GM23248 (cell line): ENCODE results near the gene TCEAL1. TPM values are rescaled to one million over a fixed set of nuclear protein-coding genes. Genes with fewer than 3 reads are reported as not detected.
A peak's percentile ranks its signal among the peaks of the same experiment; 100 is the strongest.
"Not testable (repeated sequence)": the region's sequence is repeated elsewhere in the genome, so short reads cannot be mapped to it uniquely, and the experiment has no call there.

Experiments
- DNase-seq: peaks from one replicate; pipeline ENCODE4 v3.0.0-alpha.2; 2015
- H2AFZ ChIP-seq: fragments of 200-600 bp; sonication (generic); 2 replicates; pipeline ENCODE4 v1.6.1; 2016; ENCODE audit warnings: antibody characterized with exemption
- H3F3A ChIP-seq: fragments of 200-600 bp; sonication (generic); 2 replicates; pipeline ENCODE4 v1.6.1; 2016; ENCODE audit warnings: mild to moderate bottlenecking, antibody characterized with exemption, mixed run types; ENCODE audit not compliant: insufficient read depth
- H3K27ac ChIP-seq: fragments of 200-600 bp; sonication (generic); 2 replicates; pipeline ENCODE4 v1.5.1; 2016; ENCODE audit warnings: mild to moderate bottlenecking
- H3K27me3 ChIP-seq: fragments of 200-600 bp; sonication (generic); replicated peaks from 2 replicates; pipeline ENCODE4 v1.6.1; 2016; ENCODE audit warnings: mild to moderate bottlenecking; ENCODE audit not compliant: insufficient read depth
- H3K36me3 ChIP-seq: fragments of 200-600 bp; sonication (generic); 2 replicates; pipeline ENCODE4 v1.6.1; 2016; ENCODE audit warnings: low read depth, mild to moderate bottlenecking
- H3K4me1 ChIP-seq: fragments of 200-600 bp; sonication (generic); 2 replicates; pipeline ENCODE4 v1.6.1; 2016; ENCODE audit warnings: mild to moderate bottlenecking; ENCODE audit not compliant: insufficient read depth
- H3K4me2 ChIP-seq: fragments of 200-600 bp; sonication (generic); one replicate; pipeline ENCODE4 v1.6.1; 2016; ENCODE audit warnings: mild to moderate bottlenecking; ENCODE audit not compliant: unreplicated experiment
- H3K4me3 ChIP-seq: fragments of 200-600 bp; sonication (generic); 2 replicates; pipeline ENCODE4 v1.5.1; 2016; ENCODE audit warnings: mild to moderate bottlenecking
- H3K79me2 ChIP-seq: fragments of 200-600 bp; sonication (generic); 2 replicates; pipeline ENCODE4 v1.6.1; 2016; ENCODE audit warnings: mild to moderate bottlenecking; ENCODE audit not compliant: insufficient read depth
- H3K9ac ChIP-seq: fragments of 200-600 bp; sonication (generic); 2 replicates; pipeline ENCODE4 v1.6.1; 2016; ENCODE audit warnings: mild to moderate bottlenecking
- H3K9me2 ChIP-seq: fragments of 200-600 bp; sonication (generic); 2 replicates; pipeline ENCODE4 v1.6.1; 2016; ENCODE audit warnings: mixed run types, mild to moderate bottlenecking, moderate library complexity; ENCODE audit not compliant: insufficient read depth
- H3K9me3 ChIP-seq: fragments of 200-600 bp; sonication (generic); one replicate; pipeline ENCODE4 v1.6.1; 2017; ENCODE audit warnings: low read depth
- H4K20me1 ChIP-seq: fragments of 200-600 bp; sonication (generic); 2 replicates; pipeline ENCODE4 v1.6.0; 2016; ENCODE audit not compliant: insufficient read depth
- EZH2 ChIP-seq: fragments of 200-600 bp; sonication (generic); IDR thresholded peaks from 2 replicates; pipeline ENCODE4 v1.6.1; 2018; ENCODE audit warnings: antibody characterized with exemption, mild to moderate bottlenecking; ENCODE audit not compliant: insufficient read depth, poor library complexity, severe bottlenecking
- EZH2phosphoT487 ChIP-seq: fragments of 200-600 bp; sonication (generic); IDR thresholded peaks from 2 replicates; pipeline ENCODE4 v1.6.1; 2018; ENCODE audit warnings: antibody characterized with exemption, moderate library complexity, mild to moderate bottlenecking, low read depth; ENCODE audit not compliant: insufficient read depth
- WGBS, 2 experiments: methylation state at CpG; one replicate each; pipeline ENCODE4 v1.1.6; 2015 to 2017; ENCODE audit warnings: low lambda C conversion rate in 2 of 2, low coverage in 1 of 2; ENCODE audit errors: missing lambda C conversion rate in 2 of 2; 5-methylcytosine and 5-hydroxymethylcytosine counted together
- in situ Hi-C: fragments of 300-500 bp; cut with MboI; formaldehyde crosslinking; loops from 2 replicates; pipeline ENCODE4 v1.15.0; 2020
- polyA plus RNA-seq: library from polyadenylated mRNA; unstranded; fragments of >200 nt; fragmentation: Nextera tagmentation; extraction: Ambion mirVana; gene quantifications from 2 replicates; pipeline ENCODE4 v1.2.1, GENCODE V29; 2016
- total RNA-seq: library from RNA; depleted of rRNA; stranded (reverse); fragments of >200 nt; shearing (Covaris generic); gene quantifications from 2 replicates; pipeline ENCODE4 v1.2.3, GENCODE V29; 2014

Gene TCEAL1
- total and polyA plus RNA-seq, 2 experiments from 2014 or later: 30.7 to 32.0 TPM

DNA sequence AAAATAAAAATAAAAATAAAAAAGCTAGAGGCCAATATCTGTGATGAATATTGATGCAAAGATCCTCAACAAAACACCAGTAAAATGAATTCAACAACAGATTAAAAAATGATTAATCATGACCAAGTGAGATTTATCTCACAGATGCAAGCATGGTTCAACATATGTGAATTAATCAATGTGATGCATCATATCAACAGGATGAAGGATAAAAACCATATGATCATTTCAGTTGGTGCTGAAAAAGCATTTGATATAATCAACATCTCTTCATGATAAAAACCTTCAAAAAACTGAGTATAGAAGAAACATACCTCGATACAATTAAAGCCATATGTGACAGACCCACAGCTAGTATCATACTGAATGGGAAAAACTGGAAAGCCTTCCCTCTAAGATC, 18.9 kb downstream of the TCEAL1 start:
- 0 to 5% methylated on average over 1 of the region's 1 CpG for WGBS, 2 experiments
- H3F3A ChIP-seq: no peaks in the 10 kb centered on the region
- no peak overlapping the region for H3K4me3 ChIP-seq
- H3K4me1 ChIP-seq: 0 out of 2 replicates have a peak, but pooled peaks cover 4% of the 10 kb centered on the region
- no peaks in the 10 kb centered on the region for H3K9me3 ChIP-seq
- no peak overlapping the region for H3K9ac ChIP-seq
- no peak overlapping the region for H2AFZ ChIP-seq
- H3K4me2 ChIP-seq: no peak overlapping the region
- no peaks in the 10 kb centered on the region for H4K20me1 ChIP-seq
- no peak overlapping the region for H3K27ac ChIP-seq
- H3K36me3 ChIP-seq: no peaks in the 10 kb centered on the region
- no peaks in the 10 kb centered on the region for H3K79me2 ChIP-seq
- H3K27me3 ChIP-seq: no peaks in the 10 kb centered on the region
- no peaks in the 10 kb centered on the region for H3K9me2 ChIP-seq
- TF ChIP-seq EZH2phosphoT487 (no peak), EZH2 (no peak)
- DNase-seq: no peak
- in situ Hi-C loops: no loop called here

DNA sequence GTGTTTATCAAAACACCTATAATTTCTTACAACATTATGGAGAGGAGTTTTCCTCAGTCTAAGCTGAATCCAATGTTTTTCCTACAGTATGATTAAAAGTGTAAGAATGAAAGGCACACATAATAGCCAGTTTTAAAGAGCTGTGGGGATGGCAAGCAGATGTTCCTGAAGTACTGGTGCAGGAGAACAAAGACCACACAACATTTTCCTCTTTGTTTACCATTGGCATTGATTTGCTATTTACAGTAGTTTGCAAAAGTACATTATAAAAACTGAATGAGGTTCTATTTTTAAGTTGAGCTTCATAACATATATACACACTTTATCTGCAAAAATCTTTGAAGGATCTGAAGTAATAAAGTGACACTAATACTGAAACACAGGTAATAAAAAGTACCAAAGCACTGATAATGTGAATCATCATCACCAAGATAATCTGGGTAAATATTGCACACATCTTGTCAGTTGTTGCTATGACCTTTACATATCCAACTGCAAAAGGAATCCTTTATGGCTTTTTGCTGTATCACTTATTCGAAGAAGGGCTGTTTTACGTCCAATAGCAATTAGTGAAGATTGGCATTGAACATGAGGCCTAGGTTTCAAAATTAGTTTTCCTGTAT, 22.5 kb downstream of the TCEAL1 start:
- no peak for DNase-seq
- in situ Hi-C loops: no loop called here
- Histone ChIP-seq H3K9ac (no peak overlapping the region), H3K79me2 (no peaks in the 10 kb centered on the region), H3K4me3 (no peak overlapping the region), H3K4me1 (peaks cover 7% of the 10 kb centered on the region), H3K27ac (no peak overlapping the region), H3K36me3 (no peaks in the 10 kb centered on the region), H3K9me3 (no peaks in the 10 kb centered on the region), H2AFZ (no peak overlapping the region), H4K20me1 (no peaks in the 10 kb centered on the region), H3F3A (peaks cover 1% of the 10 kb centered on the region; the same call in 1 of the 2 replicates), H3K9me2 (no peaks in the 10 kb centered on the region), H3K4me2 (no peak overlapping the region), H3K27me3 (no peaks in the 10 kb centered on the region)
- 83 to 87% methylated on average over 2 of the region's 2 CpGs for WGBS, 2 experiments
- TF ChIP-seq EZH2phosphoT487 (no peak), EZH2 (no peak)

DNA sequence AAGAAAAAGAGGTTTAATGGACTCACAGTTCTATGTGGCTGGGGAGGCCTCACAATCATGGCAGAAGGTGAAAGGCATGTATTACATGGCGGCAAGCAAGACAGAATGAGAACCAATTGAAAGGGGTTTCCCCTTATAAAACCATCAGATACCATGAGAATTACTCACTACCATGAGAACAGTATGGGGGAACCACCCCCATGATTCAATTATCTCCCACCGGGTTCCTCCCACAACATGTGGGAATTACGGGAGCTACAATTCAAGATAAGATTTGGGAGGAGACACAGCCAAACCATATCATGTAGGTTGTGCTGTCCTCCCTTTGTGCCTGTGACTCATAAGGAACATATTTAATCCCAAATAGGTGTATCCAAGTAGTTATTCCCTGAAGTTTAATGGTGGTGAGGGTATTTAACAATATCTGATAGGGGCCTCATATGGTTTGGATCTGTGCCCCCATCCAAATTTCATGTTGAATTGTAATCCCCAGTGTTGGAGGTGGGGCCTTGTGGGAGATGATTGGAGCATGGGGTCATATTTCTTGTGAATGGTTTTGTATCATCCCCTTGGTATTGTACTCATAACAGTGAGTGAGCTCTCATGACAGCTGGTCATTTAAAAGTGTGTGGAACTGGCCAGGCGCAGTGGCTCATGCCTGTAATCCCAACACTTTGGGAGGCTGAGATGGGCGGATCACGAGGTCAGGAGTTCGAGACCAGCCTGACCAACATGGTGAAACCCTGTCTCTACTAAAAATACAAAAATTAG, 26.6 kb downstream of the TCEAL1 start:
- not testable (repeated sequence) for H3K27ac ChIP-seq, H3K4me2 ChIP-seq

DNA sequence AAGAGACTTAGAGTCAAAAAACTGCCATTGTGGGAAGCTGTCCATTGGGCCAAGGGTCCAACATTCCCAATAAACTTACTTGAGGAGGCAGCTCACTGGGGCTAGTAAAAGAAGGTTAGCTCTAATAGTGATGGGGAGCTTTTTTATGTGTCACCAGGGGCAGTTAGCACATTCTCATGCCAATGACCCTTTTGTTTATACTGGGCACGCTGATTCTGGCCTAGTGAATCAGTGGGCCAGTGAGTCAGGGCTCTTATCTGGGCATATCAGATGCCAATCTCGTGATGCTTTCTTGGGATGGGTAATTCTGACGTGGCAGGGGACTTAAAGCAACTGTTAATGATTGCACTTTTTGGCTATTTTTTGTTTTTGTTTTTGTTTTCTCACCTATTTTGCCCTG, 27.8 kb downstream of the TCEAL1 start:
- no peaks in the 10 kb centered on the region for H3K36me3 ChIP-seq

More for the DNA sequence above, 26.6 kb downstream of the TCEAL1 start:
- in situ Hi-C loops, H3K27me3 ChIP-seq, H4K20me1 ChIP-seq, H3K9me2 ChIP-seq, H2AFZ ChIP-seq, DNase-seq, H3K9ac ChIP-seq, H3K79me2 ChIP-seq, H3K4me3 ChIP-seq, H3K9me3 ChIP-seq, H3K36me3 ChIP-seq: not testable (repeated sequence)
- H3F3A ChIP-seq: peaks cover 13% of the 10 kb centered on the region; the same call in 1 of the 2 replicates
- WGBS, 2 experiments: 84 to 91% methylated on average over 3 to 7 of the region's 7 CpGs
- peaks cover 15% of the 10 kb centered on the region for H3K4me1 ChIP-seq

DNA sequence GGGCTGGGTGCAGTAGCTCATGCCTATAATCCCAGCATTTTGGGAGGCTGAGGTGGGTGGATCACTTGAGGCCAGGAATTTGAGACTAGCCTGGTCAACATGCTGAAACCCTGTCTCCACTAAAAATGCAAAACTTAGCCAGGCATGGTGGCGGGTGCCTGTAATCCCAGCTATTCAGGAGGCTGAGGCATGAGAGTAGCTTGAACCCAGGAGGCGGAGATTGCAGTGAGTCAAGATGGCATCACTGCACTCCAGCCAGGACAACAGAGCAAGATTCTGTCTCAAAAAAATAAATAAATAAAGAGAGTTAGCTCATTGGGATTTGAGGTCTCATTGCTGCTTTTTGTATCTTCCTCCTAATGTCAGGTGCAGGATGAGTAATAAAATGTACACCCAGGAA, 28.3 kb downstream of the TCEAL1 start:
- H4K20me1 ChIP-seq, H3K9me2 ChIP-seq, H3K4me2 ChIP-seq, H2AFZ ChIP-seq, H3K79me2 ChIP-seq, in situ Hi-C loops, H3K4me3 ChIP-seq, H3K27me3 ChIP-seq, H3K9me3 ChIP-seq, H3K36me3 ChIP-seq: not testable (repeated sequence)
- WGBS, 2 experiments: 17 to 28% methylated on average over 2 of the region's 2 CpGs
- Histone ChIP-seq H3F3A (peaks cover 13% of the 10 kb centered on the region; the same call in 1 of the 2 replicates), H3K27ac (peak overlapping the region; percentile 94), H3K4me1 (peaks cover 11% of the 10 kb centered on the region), H3K9ac (0 out of 2 replicates have a peak overlapping the region, but pooled peaks have one; percentile 49)
- DNase-seq: peak; percentile 26

More for the DNA sequence above, 27.8 kb downstream of the TCEAL1 start:
- WGBS, 2 experiments: 0 to 3% methylated on average over 3 of the region's 3 CpGs
- Histone ChIP-seq H3K9me3 (no peaks in the 10 kb centered on the region), H3K79me2 (no peaks in the 10 kb centered on the region), H3K4me1 (peaks cover 11% of the 10 kb centered on the region), H3K4me2 (no peak overlapping the region), H2AFZ (no peak overlapping the region), H3K4me3 (no peak overlapping the region), H3F3A (peaks cover 13% of the 10 kb centered on the region; the same call in 1 of the 2 replicates), H4K20me1 (no peaks in the 10 kb centered on the region), H3K9ac (0 out of 2 replicates have a peak overlapping the region, but pooled peaks have one; percentile 49), H3K9me2 (no peaks in the 10 kb centered on the region), H3K27me3 (no peaks in the 10 kb centered on the region), H3K27ac (peak overlapping the region; percentile 94)
- in situ Hi-C loops: no loop called here
- no peak for TF ChIP-seq EZH2
- no peak for TF ChIP-seq EZH2phosphoT487
- peak; percentile 90 for DNase-seq
